SH-SY5Y (cell line): ENCODE results near the gene RNASE8.

Experiments
- GATA2 ChIP-seq: IDR thresholded peaks from 2 replicates; pipeline ENCODE4 v1.6.1; 2011; ENCODE audit warnings: mild to moderate bottlenecking, low read depth, low read length
- GATA3 ChIP-seq: IDR thresholded peaks from 2 replicates; pipeline ENCODE4 v1.6.1; 2011; ENCODE audit warnings: low read depth, mild to moderate bottlenecking, low read length, moderate library complexity

DNA sequence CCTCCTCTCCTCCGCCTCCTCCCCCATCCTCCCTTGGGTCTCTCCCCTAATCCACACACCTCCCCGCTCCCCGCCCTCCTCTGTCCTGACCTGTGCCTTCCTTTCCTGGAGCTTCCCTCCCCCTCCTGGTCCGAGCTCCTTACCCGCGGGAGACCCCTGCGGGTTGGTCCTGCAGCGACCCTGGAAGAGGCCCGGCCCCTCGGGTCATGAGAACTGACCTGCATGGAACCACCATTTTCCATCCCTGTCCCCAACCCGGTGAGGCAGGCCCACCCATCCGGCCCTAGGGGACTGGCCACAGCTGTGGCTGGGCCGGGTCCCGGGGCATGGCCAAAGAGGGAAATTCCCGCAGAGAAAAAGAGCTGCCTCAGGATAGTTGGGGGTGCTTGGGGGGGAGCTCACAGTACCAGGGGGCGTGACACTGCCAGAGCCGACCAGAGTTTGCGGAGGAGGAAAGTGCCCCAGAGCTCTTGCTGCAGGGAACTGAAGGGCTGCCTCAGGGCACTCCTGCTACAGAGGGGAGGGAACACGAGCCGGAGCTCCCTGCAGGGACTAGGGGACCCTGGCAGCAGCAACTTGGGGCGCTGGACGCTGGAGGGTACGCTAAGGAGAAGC is 13.1 kb downstream of the RNASE8 start:
- TF ChIP-seq GATA3 (no peak), GATA2 (no peak)
